GM18867 (cell line): Measurements from ENCODE around the gene ALLC.

ENCODE experiments used
- ATAC-seq: cut with Tn5 transposase; IDR thresholded peaks from one replicate; pipeline ENCODE4 v1.9.1; 2021; ENCODE audit warnings: mild to moderate bottlenecking, moderate library complexity; ENCODE audit not compliant: unreplicated experiment

ALLC gene

DNA sequence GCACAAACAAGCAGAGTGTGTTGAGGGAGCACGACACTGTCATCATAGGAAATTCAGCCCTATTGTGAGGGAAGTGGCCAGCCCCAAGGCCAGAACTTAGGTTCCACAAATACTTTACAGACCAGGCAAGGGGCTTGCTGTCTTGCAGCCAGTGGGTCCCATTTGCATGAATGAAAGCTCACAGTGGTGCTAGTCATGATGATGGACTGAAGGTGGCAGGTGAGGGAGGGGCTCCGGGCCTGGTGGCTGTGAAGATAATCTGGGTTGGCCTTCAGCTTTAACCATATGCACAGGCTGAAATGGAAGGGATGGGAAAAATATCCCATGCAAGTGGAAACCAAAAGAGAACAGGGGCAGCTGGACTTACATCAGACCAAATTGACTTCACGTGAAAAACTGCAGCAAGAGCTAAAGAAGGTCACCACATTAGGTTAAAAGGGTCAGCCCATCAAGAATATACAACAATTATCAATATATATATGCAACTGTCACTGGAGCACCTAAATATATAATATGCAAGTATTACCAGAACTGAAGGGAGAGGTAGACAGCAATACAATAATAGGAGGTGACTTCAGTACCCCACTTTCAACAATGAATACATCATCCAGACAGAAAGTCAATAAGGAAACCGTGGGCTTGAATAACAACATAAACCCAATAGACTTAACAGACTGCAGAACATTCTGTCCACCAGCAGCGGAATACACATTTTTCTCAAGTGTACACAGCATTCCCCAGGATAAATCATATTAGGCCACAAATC, 84.9 kb downstream of the ALLC start:
- ATAC-seq: no peak

DNA sequence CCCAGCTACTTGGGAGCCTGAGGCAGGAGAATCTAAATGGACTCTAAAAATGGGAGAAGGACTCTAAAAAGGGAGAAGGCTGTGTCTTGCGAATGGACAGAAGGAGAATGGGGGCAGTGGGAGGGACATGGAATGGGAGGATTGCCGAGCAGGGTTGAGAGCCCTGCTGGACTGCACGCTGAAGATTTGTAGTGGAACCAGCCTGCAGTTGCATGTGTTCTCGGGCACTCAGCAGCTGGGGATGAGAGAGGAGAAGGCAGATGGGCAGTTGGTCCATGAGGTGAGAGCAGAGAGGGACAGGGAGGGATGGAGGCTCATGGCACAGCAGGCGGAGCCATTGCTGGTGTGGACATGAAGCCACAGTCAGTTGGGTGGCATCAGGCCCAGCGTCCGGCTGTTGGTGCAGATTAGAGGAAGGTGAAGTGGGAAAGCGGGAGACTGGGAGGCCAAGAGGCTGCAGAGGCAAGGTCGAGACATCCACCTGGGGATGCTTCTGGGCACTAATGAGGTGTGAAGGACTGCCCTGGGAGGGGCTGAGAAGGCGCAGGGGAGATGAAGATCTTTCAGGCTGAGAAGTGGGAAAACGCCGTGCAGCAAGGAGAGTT, 86.1 kb downstream of the ALLC start:
- ATAC-seq: no peak

DNA sequence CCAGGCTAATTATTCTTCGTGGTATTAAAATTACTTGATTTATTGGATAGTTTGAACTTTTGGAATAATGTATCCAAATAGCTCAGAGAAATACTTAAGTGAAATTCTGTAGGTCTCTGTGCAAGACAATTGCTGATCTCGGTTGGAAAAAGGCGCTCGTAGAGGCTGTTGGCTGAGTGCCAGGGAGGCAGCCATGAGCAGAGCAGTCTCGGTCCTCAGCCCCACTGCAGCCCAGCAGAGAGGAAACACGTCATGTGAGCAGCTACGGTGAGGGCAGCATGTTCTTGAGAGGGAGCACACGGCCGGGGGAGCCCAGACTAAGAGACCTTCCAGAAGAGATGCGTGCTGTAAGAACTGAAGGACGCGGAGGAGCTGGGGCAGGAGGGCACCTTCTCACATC, 87.9 kb downstream of the ALLC start:
- no peak for ATAC-seq

DNA sequence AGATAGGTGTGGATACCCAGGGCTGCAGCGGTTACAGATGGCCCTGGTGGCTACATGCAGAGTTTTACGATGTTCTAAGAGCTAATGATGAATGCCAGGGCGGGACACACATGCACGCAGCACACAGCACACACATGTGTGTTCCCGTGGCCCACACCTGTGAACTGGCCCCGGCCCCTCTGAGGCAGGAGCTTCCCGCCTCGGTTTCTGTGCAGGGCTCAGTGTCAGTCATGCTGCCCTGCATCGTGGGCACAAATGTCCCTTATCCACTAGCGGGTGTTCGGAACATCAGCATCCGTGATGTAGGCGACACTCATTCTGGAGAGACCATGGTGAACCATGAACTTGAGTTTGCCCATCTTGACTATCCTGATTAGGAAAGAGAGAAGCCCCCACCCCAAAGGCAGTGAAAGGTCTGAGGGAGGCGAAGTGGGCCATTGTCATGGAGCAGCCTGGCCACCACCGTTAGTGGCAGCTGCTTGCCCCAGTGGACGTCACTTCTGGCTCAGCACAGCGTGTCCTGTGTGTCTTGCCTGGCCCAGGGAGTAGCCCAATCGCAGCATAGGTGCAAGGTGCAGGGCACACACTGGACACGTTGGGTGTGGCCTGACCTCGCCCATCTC, 89.1 kb downstream of the ALLC start:
- ATAC-seq: no peak

DNA sequence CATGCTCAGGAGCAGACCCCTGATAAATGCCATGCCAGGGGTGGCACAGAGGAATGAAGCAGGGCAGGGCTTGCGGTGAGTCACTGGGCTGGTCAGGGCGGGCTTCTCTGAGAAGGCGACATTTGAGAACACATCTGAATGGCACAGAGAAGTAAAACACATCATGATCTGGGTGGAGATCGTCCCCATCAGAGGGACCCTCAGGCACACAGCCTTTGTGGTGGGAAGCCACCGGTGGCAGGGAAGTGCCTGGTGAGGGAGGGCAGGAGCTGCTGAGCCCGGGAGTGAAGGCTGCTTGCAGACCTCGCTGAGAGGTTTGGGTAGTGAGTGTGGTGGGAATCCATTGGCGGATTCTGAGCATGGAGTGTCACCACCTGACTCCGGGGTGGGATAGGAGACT, 89.8 kb downstream of the ALLC start:
- ATAC-seq: no peak

DNA sequence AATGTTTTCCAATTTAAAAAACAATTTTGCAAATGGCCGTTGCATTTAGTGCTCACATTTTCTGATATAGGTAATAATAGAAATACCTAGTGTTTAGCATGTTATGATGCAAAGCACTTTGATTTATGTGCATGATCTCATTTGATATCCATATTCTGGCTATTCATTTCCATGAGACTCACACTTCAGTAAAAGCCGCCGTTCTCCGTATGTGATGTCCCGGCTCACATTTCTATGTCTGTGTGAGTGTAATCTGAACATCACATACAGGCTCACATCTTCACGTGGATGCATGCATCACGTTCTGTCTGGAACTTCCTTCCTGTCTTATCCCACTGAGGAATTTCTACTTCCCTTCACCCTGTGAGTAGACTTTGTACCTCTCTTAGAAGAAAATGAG, 91.2 kb downstream of the ALLC start:
- ATAC-seq: no peak

DNA sequence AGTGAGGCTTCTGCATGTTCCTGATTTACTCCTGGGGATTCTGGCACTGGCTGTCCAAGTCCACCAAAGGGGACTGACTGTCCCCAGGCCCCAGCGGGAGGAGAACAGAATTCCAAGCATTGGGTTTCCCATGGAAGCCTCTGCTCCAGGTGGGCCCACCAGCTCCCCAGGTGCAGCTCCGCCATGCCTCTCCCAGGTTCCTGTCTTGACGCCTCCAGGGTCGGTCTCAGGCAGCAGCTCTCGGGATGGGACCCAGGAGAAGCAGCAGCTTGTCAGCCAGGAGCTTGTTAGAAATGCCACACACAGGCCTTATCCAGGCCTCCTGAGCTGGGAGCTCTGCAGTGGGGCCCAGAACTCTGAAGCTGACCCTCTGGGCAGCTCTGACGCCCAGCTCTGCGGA, 93.3 kb downstream of the ALLC start:
- ATAC-seq: no peak

DNA sequence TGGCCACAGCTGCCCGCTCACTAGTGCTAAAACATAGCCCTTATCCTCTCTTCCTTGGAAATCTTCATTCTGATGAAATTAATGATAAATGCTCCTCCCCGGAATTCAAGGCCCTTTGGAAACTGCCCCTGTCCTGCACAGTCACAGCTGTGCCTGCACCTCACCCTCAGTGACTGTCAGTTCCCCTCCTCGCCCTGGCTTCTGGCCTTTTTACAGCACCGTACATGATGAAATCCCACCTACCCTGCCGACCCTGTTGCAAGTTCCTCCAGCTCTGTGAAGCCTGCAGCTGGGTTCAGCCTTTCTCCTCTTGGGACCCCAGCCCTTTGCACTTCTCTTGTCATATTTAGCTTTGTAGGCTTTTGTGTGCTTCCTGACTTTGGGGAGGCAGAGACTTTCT, 93.8 kb downstream of the ALLC start:
- no peak for ATAC-seq
